Natural killer cell (primary cell): Measurements from ENCODE around the gene H6PD. TPM values are rescaled to one million over a fixed set of nuclear protein-coding genes. Genes with fewer than 3 reads are reported as not detected.

ENCODE experiments used
- ATAC-seq, 3 donors: fragments of 150-1000 bp in 2 of 3; fragments of 200-7000 bp in 1 of 3; cut with Tn5 transposase; 1 replicate in 1 of 3; 2 replicates in 2 of 3; pipeline ENCODE4 v1.10.0; 2021; ENCODE audit warnings: mild to moderate bottlenecking in 2 of 3, moderate library complexity in 2 of 3
- DNase-seq, 2 donors: peaks; one replicate each; pipeline versions ENCODE4 v3.0.0 to v3.0.0-alpha.2; 2013 to 2021; ENCODE audit warnings: mixed read lengths in 1 of 2
- H3K27ac ChIP-seq: one replicate; pipeline ENCODE4 v1.5.1; 2013; ENCODE audit warnings: mild to moderate bottlenecking, low read length
- H3K27me3 ChIP-seq: one replicate; pipeline ENCODE4 v1.6.1; 2013; ENCODE audit warnings: low read length; ENCODE audit not compliant: control insufficient read depth, insufficient read depth
- H3K36me3 ChIP-seq: one replicate; pipeline ENCODE4 v1.6.1; 2013; ENCODE audit warnings: low read length; ENCODE audit not compliant: control insufficient read depth, insufficient read depth
- H3K4me1 ChIP-seq: one replicate; pipeline ENCODE4 v1.6.1; 2013; ENCODE audit warnings: low read length; ENCODE audit not compliant: control insufficient read depth, insufficient read depth
- H3K4me3 ChIP-seq: one replicate; pipeline ENCODE4 v1.5.1; 2013; ENCODE audit warnings: low read length
- H3K9me3 ChIP-seq: one replicate; pipeline ENCODE4 v1.6.1; 2013; ENCODE audit warnings: low read length; ENCODE audit not compliant: control insufficient read depth, insufficient read depth
- H3K27ac Mint-ChIP-seq, 2 donors: one replicate each; pipeline ENCODE4 v1.8.0; 2022; ENCODE audit warnings: mild to moderate bottlenecking in 2 of 2, mixed read lengths in 2 of 2, moderate library complexity in 1 of 2
- H3K27me3 Mint-ChIP-seq, 2 donors: one replicate each; pipeline ENCODE4 v1.8.0; 2022; ENCODE audit warnings: low read depth in 2 of 2, mixed read lengths in 2 of 2
- H3K36me3 Mint-ChIP-seq: one replicate; pipeline ENCODE4 v1.8.0; 2022; ENCODE audit warnings: mixed read lengths
- H3K4me1 Mint-ChIP-seq, 2 donors: one replicate each; pipeline ENCODE4 v1.8.0; 2022; ENCODE audit warnings: mixed read lengths in 2 of 2
- H3K4me3 Mint-ChIP-seq: one replicate; pipeline ENCODE4 v1.8.0; 2022; ENCODE audit warnings: mild to moderate bottlenecking, moderate library complexity, mixed read lengths
- H3K9me3 Mint-ChIP-seq, 2 donors: one replicate each; pipeline ENCODE4 v1.8.0; 2022; ENCODE audit warnings: mixed read lengths in 2 of 2
- CTCF ChIP-seq: fragments of 200-600 bp; IDR thresholded peaks from one replicate; pipeline ENCODE4 v1.8.0; 2022; ENCODE audit warnings: antibody characterized with exemption
- WGBS: methylation state at CpG from one replicate; pipeline ENCODE4 v1.1.7; 2013; ENCODE audit warnings: missing lambda C conversion rate; ENCODE audit not compliant: insufficient coverage; 5-methylcytosine and 5-hydroxymethylcytosine counted together
- intact Hi-C: fragments of 100-400 bp; cut with micrococcal nuclease; formaldehyde crosslinking; loops from one replicate; pipeline ENCODE4 v1.14.2; 2022
- total RNA-seq, 4 donors: library from RNA; stranded (reverse); fragments of 120-200 nt in 1 of 4; gene quantifications; one replicate each; pipeline versions ENCODE4 v1.2.3 to v1.2.4, GENCODE V29; 2013 to 2022

Gene H6PD
- total RNA-seq, 3 donors from 2014 or later (not counting 1 experiment from before 2014, with no cell fraction given) = 24.3 to 37.1 (median 31.2) TPM

GRCh38 chr1:9319208-9319788 lies 84.7 kb downstream of the H6PD start:
- Histone ChIP-seq H3K27me3 (no peaks in the 10 kb centered on the region), H3K36me3 (no peaks in the 10 kb centered on the region), H3K27ac (no peak overlapping the region), H3K4me3 (no peak overlapping the region), H3K9me3 (no peaks in the 10 kb centered on the region), H3K4me1 (peaks cover 5% of the 10 kb centered on the region)
- ATAC-seq (no peak), DNase-seq (no peak)
- intact Hi-C loops = no loop called here
- H3K27ac Mint-ChIP-seq = no peak overlapping the region
- WGBS = 92% methylated on average over 20 of the region's 20 CpGs
- no peak overlapping the region for H3K4me3 Mint-ChIP-seq
- peaks cover 0 to 5% of the 10 kb centered on the region in 2 donors for H3K4me1 Mint-ChIP-seq
- H3K9me3 Mint-ChIP-seq = no peaks in the 10 kb centered on the region
- H3K27me3 Mint-ChIP-seq = no peaks in the 10 kb centered on the region
- H3K36me3 Mint-ChIP-seq = no peaks in the 10 kb centered on the region
- no peak for TF ChIP-seq CTCF

- no peak overlapping the region for H3K4me3 Mint-ChIP-seq
- ATAC-seq (no peak), DNase-seq (no peak)
- Histone ChIP-seq H3K4me3 (no peak overlapping the region), H3K9me3 (no peaks in the 10 kb centered on the region), H3K36me3 (no peaks in the 10 kb centered on the region), H3K4me1 (peaks cover 5% of the 10 kb centered on the region), H3K27ac (no peak overlapping the region), H3K27me3 (no peaks in the 10 kb centered on the region)
- H3K4me1 Mint-ChIP-seq = peaks cover 0 to 5% of the 10 kb centered on the region in 2 donors
- no peaks in the 10 kb centered on the region for H3K27me3 Mint-ChIP-seq
- H3K27ac Mint-ChIP-seq = no peak overlapping the region
- no peaks in the 10 kb centered on the region for H3K36me3 Mint-ChIP-seq
- H3K9me3 Mint-ChIP-seq = no peaks in the 10 kb centered on the region
- intact Hi-C loops = no loop called here
- WGBS = 86% methylated on average over 21 of the region's 21 CpGs
- TF ChIP-seq CTCF = no peak
Measured at GRCh38 chr1:9319789-9320519, 85.4 kb downstream of the H6PD start.

Other genes starting within 250 kb of the H6PD start
- not detected for gene SLC2A7, start 208.4 kb upstream of the H6PD start, total RNA-seq
- gene SLC2A5, start 165.1 kb upstream of the H6PD start, total RNA-seq = not detected
- gene GPR157, start 105.7 kb upstream of the H6PD start, total RNA-seq = 1 to 10 TPM in 2 of 3 donors, under 1 TPM in 1; 1.00 to 1.2 (median 1.1) TPM
- 1 to 10 TPM in 2 of 3 donors, under 1 TPM in 1; 0.82 to 3.0 (median 1.5) TPM for gene SPSB1, start 58.1 kb downstream of the H6PD start, total RNA-seq